HEK293 (cell line): Measurements from ENCODE around the gene DBN1.
A peak's percentile ranks its signal among the peaks of the same experiment; 100 is the strongest.

Source experiments
- CTCF ChIA-PET: fragments of 350-600 bp; formaldehyde crosslinking; extraction: SDS; loops from one replicate; lab custom pipeline; 2021; ENCODE audit warnings: antibody characterized with exemption; lab: Yijun Ruan, JAX
- POLR2A ChIA-PET: fragments of 300-600 bp; formaldehyde crosslinking; extraction: SDS; loops from one replicate; lab custom pipeline; 2020; ENCODE audit warnings: antibody characterized with exemption, inconsistent platforms; lab: Yijun Ruan, JAX
- H3K27ac ChIP-seq: fragments of 200-500 bp; sonication (Bioruptor generic); 2 replicates; pipeline ENCODE4 v1.5.1; 2014; ENCODE audit warnings: low read depth, low read length, control low read depth, inconsistent platforms; ENCODE audit errors: extremely low read depth
- H3K36me3 ChIP-seq, 2 experiments: fragments of 200-500 bp in 1 of 2; sonication (Bioruptor generic) in 1 of 2; 1 replicate in 1 of 2; 2 replicates in 1 of 2; pipeline ENCODE4 v1.5.1; 2014 to 2017; ENCODE audit warnings: inconsistent platforms in 2 of 2, low read length in 2 of 2; ENCODE audit not compliant: control insufficient read depth in 2 of 2, insufficient read depth in 1 of 2
- H3K4me1 ChIP-seq: fragments of 200-500 bp; sonication (Bioruptor generic); 2 replicates; pipeline ENCODE4 v1.5.1; 2014; ENCODE audit warnings: mild to moderate bottlenecking, low read length, inconsistent platforms; ENCODE audit not compliant: control insufficient read depth, insufficient read depth
- H3K4me3 ChIP-seq: 2 replicates; pipeline ENCODE4 v1.5.1; 2011; ENCODE audit warnings: low read depth, mild to moderate bottlenecking, control low read depth, low read length, moderate library complexity
- H3K9me3 ChIP-seq: fragments of 200-500 bp; sonication (Bioruptor generic); 2 replicates; pipeline ENCODE4 v1.5.1; 2014; ENCODE audit warnings: low read depth, low read length, inconsistent platforms; ENCODE audit not compliant: control insufficient read depth, insufficient read depth
- EGR2 ChIP-seq: fragments of 450-650 bp; formaldehyde crosslinking; IDR thresholded peaks from 2 replicates; pipeline ENCODE4 v1.5.1; 2016; ENCODE audit warnings: low read depth, missing biosample characterization, missing genetic modification characterization
- KLF1 ChIP-seq: fragments of 450-650 bp; formaldehyde crosslinking; IDR thresholded peaks from 2 replicates; pipeline ENCODE4 v1.5.1; 2016; ENCODE audit warnings: missing biosample characterization, missing genetic modification characterization
- SCRT1 ChIP-seq: fragments of 450-650 bp; formaldehyde crosslinking; IDR thresholded peaks from 2 replicates; pipeline ENCODE4 v1.5.1; 2016; ENCODE audit warnings: missing biosample characterization, missing genetic modification characterization, borderline replicate concordance
- SETDB1 ChIP-seq: IDR thresholded peaks from one replicate; pipeline ENCODE4 v1.6.1; 2017; ENCODE audit warnings: mild to moderate bottlenecking, low read length, moderate library complexity, mixed read lengths; ENCODE audit not compliant: insufficient read length
- SP2 ChIP-seq: fragments of 450-650 bp; formaldehyde crosslinking; IDR thresholded peaks from 2 replicates; pipeline ENCODE4 v1.5.1; 2016; ENCODE audit warnings: missing biosample characterization, missing genetic modification characterization
- ZBTB7A ChIP-seq: fragments of 450-650 bp; formaldehyde crosslinking; IDR thresholded peaks from 2 replicates; pipeline ENCODE4 v1.5.1; 2016; ENCODE audit warnings: low read depth, missing biosample characterization, missing genetic modification characterization
- ZFHX2 ChIP-seq: fragments of 450-650 bp; formaldehyde crosslinking; conservative IDR thresholded peaks from 2 replicates; pipeline ENCODE4 v1.5.1; 2016; ENCODE audit warnings: missing biosample characterization, missing genetic modification characterization
- ZNF169 ChIP-seq: fragments of 450-650 bp; formaldehyde crosslinking; IDR thresholded peaks from 2 replicates; pipeline ENCODE4 v1.5.1; 2016; ENCODE audit warnings: missing biosample characterization, missing genetic modification characterization
- ZNF2 ChIP-seq: fragments of 450-650 bp; formaldehyde crosslinking; IDR thresholded peaks from 2 replicates; pipeline ENCODE4 v1.5.1; 2016; ENCODE audit warnings: missing biosample characterization, missing genetic modification characterization
- ZNF501 ChIP-seq: fragments of 450-650 bp; formaldehyde crosslinking; IDR thresholded peaks from 2 replicates; pipeline ENCODE4 v1.5.1; 2016; ENCODE audit warnings: missing biosample characterization, missing genetic modification characterization
- ZNF600 ChIP-seq: fragments of 450-650 bp; formaldehyde crosslinking; IDR thresholded peaks from 2 replicates; pipeline ENCODE4 v1.5.1; 2016; ENCODE audit warnings: missing biosample characterization, missing genetic modification characterization
- TF ChIP-seq, protein P1 (sequence below): fragments of 450-650 bp; formaldehyde crosslinking; IDR thresholded peaks from 2 replicates; pipeline ENCODE4 v1.5.1; 2016; ENCODE audit warnings: missing biosample characterization, missing genetic modification characterization
- TF ChIP-seq, protein P2 (sequence below): fragments of 450-650 bp; formaldehyde crosslinking; IDR thresholded peaks from 2 replicates; pipeline ENCODE4 v1.5.1; 2017; ENCODE audit warnings: missing biosample characterization, missing genetic modification characterization
- TF ChIP-seq, protein P3 (sequence below): fragments of 450-650 bp; formaldehyde crosslinking; IDR thresholded peaks from 2 replicates; pipeline ENCODE4 v1.5.1; 2016; ENCODE audit warnings: missing biosample characterization, missing genetic modification characterization

The DBN1 gene

DNA sequence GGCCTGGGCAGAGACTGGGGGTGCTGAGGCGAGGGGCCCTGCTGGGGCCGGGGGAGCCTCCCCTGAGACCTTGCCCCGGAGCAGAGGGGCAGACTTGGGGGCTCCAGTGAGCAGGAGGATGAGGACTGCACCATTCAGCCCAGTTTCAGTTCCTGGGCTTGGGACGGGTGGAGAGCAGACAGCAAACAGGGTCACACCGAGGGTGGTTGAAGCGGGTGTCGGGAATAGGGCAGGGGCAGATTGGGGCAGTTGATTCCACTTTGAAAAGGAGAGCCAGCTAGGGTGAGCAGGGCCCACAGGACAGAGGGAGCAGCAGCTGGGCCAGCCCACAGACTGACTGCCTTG is 42.5 kb downstream of the DBN1 start (continued):
- TF ChIP-seq, protein P1, sequence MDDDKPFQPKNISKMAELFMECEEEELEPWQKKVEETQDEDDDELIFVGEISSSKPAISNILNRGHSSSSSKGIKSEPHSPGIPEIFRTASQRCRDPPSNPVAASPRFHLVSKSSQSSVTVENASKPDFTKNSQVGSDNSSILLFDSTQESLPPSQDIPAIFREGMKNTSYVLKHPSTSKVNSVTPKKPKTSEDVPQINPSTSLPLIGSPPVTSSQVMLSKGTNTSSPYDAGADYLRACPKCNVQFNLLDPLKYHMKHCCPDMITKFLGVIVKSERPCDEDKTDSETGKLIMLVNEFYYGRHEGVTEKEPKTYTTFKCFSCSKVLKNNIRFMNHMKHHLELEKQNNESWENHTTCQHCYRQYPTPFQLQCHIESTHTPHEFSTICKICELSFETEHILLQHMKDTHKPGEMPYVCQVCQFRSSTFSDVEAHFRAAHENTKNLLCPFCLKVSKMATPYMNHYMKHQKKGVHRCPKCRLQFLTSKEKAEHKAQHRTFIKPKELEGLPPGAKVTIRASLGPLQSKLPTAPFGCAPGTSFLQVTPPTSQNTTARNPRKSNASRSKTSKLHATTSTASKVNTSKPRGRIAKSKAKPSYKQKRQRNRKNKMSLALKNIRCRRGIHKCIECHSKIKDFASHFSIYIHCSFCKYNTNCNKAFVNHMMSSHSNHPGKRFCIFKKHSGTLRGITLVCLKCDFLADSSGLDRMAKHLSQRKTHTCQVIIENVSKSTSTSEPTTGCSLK (tag by site-specific recombination), result no peak

DNA sequence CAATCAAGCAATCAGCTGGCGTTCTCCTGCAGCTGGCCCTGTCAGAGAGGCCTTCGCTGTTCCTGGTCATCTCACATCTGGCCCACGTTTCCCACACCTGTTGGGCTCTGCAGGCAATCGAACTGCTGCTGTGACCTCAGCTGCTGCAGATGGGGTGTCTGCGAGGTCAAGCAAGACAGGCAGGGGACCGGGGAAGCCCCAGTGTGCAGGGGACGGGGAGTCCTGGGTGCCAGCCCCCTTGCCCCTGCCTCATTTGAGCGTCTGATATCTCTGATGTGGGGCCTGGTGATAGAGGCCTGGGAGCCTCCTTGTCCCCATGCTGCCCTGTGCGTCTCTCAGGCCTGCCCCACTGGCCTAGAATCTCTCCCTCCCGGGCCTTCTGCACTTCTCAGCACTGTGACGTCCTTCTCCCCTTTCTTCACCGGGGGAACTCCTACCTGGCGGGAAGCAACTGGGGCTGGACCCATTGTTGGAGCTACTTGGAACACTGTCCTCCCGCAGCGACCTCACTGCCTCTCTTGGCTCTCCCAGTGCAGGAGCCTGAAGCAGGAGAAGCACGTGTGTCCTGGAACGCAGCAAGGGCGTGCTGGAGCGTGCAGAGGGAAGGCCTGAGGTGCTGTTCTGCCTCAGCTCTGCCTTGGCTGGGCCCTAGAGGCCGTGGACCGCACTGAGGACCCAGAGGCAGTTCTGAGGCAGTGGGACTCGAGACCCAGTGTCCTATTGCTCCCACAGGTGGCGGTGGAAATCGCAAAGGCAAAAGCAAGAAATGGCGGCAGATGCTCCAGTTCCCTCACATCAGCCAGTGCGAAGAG is 43.1 kb downstream of the DBN1 start:
- CTCF ChIA-PET, result interaction anchor here (0.7 to 1.2 kb wide), 3 partner anchors 14 to 40 kb away, joined by 3 read pairs; no protein-coding TSS in a partner anchor
- H3K4me1 ChIP-seq, result no peaks in the 10 kb centered on the region
- TF ChIP-seq SCRT1 (tag by site-specific recombination), result no peak
- peak; percentile 82; the same call in 1 of the 2 replicates for TF ChIP-seq ZNF600 (tag by site-specific recombination)
- no peak overlapping the region for H3K4me3 ChIP-seq
- H3K9me3 ChIP-seq, result no peaks in the 10 kb centered on the region
- H3K27ac ChIP-seq, result no peak overlapping the region
- POLR2A ChIA-PET, result interaction anchor here (0.7 to 4.2 kb wide), 5 partner anchors 12 to 39 kb away, joined by 3 to 45 read pairs (median 7); no protein-coding TSS in a partner anchor
- peaks cover 0 to 69% of the 10 kb centered on the region in 2 experiments; a peak in 1 of 3 replicates for H3K36me3 ChIP-seq

DNA sequence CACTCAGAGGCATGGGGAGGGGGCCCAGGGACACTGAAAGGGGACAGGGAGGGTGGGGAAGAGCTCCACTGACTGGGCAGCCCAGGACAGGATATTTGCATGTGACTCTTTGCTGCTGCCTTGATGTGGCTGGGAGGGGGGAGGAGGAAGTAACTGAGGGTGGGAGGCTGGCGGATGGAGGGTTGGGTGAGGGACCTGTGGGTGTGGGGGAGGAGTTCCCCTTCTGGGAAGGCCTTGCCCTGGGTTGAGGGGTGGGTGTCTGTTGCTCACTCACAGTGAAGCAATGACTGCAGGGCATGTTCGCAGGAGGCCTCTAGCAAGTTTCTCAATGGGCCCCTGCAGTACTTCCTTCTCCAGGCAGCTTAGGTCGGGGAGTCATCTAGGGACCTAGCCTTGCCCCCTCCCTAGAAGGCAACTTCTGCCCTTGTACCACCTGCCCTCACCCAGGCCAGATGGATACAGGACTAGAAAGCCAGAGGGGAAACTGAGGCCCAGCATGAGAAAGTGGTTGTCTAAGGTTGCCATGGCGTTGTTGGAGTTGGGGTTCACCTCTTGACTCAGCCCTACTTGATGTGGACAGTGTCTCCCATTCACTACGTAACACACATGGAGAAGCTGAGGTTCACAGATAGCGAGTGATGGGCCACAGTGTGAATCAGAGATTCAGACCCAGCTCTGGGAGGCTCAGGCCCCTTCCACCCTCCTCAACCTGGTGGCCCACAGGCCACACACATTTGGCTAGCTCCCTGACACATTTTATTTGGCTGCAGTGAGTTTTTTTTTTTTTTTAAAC is 44.0 kb downstream of the DBN1 start:
- ChIA-PET POLR2A (interaction anchor here (0.6 to 4.2 kb wide), 7 partner anchors 8 to 39 kb away, joined by 3 to 45 read pairs (median 7); no protein-coding TSS in a partner anchor), CTCF (interaction anchor here (0.7 to 4.3 kb wide), 5 partner anchors 13 to 40 kb away, joined by 3 to 29 read pairs (median 3); no protein-coding TSS in a partner anchor)
- H3K4me1 ChIP-seq, result no peaks in the 10 kb centered on the region
- no peak overlapping the region for H3K27ac ChIP-seq
- peaks cover 0 to 60% of the 10 kb centered on the region in 2 experiments; a peak in 1 of 3 replicates for H3K36me3 ChIP-seq
- TF ChIP-seq ZFHX2, result peak; percentile 95
- TF ChIP-seq, protein P2, sequence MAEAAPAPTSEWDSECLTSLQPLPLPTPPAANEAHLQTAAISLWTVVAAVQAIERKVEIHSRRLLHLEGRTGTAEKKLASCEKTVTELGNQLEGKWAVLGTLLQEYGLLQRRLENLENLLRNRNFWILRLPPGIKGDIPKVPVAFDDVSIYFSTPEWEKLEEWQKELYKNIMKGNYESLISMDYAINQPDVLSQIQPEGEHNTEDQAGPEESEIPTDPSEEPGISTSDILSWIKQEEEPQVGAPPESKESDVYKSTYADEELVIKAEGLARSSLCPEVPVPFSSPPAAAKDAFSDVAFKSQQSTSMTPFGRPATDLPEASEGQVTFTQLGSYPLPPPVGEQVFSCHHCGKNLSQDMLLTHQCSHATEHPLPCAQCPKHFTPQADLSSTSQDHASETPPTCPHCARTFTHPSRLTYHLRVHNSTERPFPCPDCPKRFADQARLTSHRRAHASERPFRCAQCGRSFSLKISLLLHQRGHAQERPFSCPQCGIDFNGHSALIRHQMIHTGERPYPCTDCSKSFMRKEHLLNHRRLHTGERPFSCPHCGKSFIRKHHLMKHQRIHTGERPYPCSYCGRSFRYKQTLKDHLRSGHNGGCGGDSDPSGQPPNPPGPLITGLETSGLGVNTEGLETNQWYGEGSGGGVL (tag by site-specific recombination), result peak; percentile 90
- TF ChIP-seq ZBTB7A (tag by site-specific recombination), result no peak
- 0 out of 2 replicates have a peak, but pooled peaks have one; percentile 11 for TF ChIP-seq SP2 (tag by site-specific recombination)
- TF ChIP-seq ZNF169 (tag by site-specific recombination), result no peak
- peak; percentile 97 for TF ChIP-seq EGR2 (tag by site-specific recombination)
- TF ChIP-seq SETDB1, result no peak
- peak; percentile 72 for TF ChIP-seq KLF1
- TF ChIP-seq, protein P3, sequence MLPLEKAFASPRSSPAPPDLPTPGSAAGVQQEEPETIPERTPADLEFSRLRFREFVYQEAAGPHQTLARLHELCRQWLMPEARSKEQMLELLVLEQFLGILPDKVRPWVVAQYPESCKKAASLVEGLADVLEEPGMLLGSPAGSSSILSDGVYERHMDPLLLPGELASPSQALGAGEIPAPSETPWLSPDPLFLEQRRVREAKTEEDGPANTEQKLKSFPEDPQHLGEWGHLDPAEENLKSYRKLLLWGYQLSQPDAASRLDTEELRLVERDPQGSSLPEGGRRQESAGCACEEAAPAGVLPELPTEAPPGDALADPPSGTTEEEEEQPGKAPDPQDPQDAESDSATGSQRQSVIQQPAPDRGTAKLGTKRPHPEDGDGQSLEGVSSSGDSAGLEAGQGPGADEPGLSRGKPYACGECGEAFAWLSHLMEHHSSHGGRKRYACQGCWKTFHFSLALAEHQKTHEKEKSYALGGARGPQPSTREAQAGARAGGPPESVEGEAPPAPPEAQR (tag by site-specific recombination), result no peak
- TF ChIP-seq ZNF2, result no peak
- no peak for TF ChIP-seq ZNF501 (tag by site-specific recombination)
- no peak overlapping the region for H3K4me3 ChIP-seq
- no peaks in the 10 kb centered on the region for H3K9me3 ChIP-seq
